Measurements from ENCODE around the gene MTUS2. TPM values are rescaled to one million over a fixed set of nuclear protein-coding genes. Genes with fewer than 3 reads are reported as not detected.
"Not testable (repeated sequence)": the region's sequence is repeated elsewhere in the genome, so short reads cannot be mapped to it uniquely, and the experiment has no call there.

Gene MTUS2
- total and polyA plus RNA-seq, 2 donors (not counting 1 experiment from before 2014, with no cell fraction given) = 0.06 TPM; not detected in 1

DNA sequence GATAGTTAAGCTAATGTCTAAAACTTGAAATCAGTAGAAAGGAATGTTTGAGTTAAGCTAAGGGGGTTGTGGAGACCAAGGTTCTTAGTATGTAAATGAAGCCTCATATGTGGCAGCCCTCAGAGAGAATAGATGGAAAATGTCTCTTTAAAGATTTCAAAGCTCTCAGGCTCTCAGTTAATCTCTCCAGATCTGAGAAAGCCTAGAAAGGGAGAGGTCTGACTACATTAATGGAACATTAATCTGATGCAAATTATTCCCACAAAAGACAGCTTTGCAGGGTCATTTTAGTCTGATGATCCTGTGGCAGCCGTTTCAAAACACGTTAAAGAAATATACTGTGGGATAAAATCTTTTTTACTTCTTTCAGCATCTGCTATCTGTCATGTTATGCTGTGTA lies 508.4 kb downstream of the MTUS2 start:
- no peak overlapping the region for H3K27ac ChIP-seq (ENCODE audit: insufficient read depth, low read length)
- no peaks in the 10 kb centered on the region for H3K79me2 ChIP-seq (ENCODE audit: control insufficient read depth, insufficient read depth, low read length)
- no peak overlapping the region for H3K9ac ChIP-seq (ENCODE audit: insufficient read depth, low read length)
- no peaks in the 10 kb centered on the region for H4K20me1 ChIP-seq (ENCODE audit: control insufficient read depth, extremely low read depth, insufficient read depth, low read length)
- no peak overlapping the region for H3K4me3 ChIP-seq (replicated peaks in 1 of 4; ENCODE audit: control extremely low read depth in 1 of 4, insufficient read depth in 1 of 4, low read depth in 3 of 4, low read length in 4 of 4)
- no peak for DNase-seq (ENCODE audit: low read depth in 2 of 2)
- no peaks in the 10 kb centered on the region for H3K9me3 ChIP-seq (ENCODE audit: control insufficient read depth, insufficient read depth, low read depth, low read length)
- no peak overlapping the region for H3K4me2 ChIP-seq (ENCODE audit: extremely low read depth, insufficient read depth, low read length)
- no peak overlapping the region for H2AFZ ChIP-seq (ENCODE audit: low read length)
- H3K4me1 ChIP-seq (ENCODE audit: control insufficient read depth, extremely low read depth, insufficient read depth, low read length) = no peaks in the 10 kb centered on the region
- TF ChIP-seq, protein P1, sequence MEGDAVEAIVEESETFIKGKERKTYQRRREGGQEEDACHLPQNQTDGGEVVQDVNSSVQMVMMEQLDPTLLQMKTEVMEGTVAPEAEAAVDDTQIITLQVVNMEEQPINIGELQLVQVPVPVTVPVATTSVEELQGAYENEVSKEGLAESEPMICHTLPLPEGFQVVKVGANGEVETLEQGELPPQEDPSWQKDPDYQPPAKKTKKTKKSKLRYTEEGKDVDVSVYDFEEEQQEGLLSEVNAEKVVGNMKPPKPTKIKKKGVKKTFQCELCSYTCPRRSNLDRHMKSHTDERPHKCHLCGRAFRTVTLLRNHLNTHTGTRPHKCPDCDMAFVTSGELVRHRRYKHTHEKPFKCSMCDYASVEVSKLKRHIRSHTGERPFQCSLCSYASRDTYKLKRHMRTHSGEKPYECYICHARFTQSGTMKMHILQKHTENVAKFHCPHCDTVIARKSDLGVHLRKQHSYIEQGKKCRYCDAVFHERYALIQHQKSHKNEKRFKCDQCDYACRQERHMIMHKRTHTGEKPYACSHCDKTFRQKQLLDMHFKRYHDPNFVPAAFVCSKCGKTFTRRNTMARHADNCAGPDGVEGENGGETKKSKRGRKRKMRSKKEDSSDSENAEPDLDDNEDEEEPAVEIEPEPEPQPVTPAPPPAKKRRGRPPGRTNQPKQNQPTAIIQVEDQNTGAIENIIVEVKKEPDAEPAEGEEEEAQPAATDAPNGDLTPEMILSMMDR (conservative IDR thresholded peaks at IDR 0.05 in 1 of 2, IDR thresholded peaks at IDR 0.05 in 1 of 2; ENCODE audit: low read depth in 1 of 2, low read length in 2 of 2) = no peak
- no peak for TF ChIP-seq EZH2 (IDR thresholded peaks at IDR 0.05; ENCODE audit: low read length, missing control alignments)
- H3K36me3 ChIP-seq (ENCODE audit: control insufficient read depth, insufficient read depth, low read length) = no peaks in the 10 kb centered on the region
- H3K27me3 ChIP-seq (ENCODE audit: control insufficient read depth, insufficient read depth, low read length) = no peaks in the 10 kb centered on the region

DNA sequence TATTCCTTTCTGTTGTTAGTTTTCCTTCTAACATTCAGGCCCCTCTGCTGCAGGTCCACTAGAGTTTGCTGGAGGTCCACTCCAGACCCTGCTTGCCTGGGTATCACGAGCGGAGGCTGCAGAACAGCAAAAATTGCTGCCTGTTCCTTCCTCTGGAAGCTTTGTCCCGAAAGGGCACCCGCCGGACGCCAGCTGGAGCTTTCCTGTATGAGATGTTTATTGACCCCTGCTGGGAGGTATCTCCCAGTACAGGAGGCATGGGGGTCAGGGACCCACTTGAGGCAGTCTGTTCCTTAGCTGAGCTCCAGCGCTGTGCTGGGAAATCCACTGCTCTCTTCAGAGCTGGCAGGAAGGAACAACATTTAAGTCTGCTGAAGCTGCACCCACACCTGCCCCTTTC lies 516.2 kb downstream of the MTUS2 start:
- Histone ChIP-seq H3K9ac (ENCODE audit: insufficient read depth, low read length) (no peak overlapping the region), H3K79me2 (ENCODE audit: control insufficient read depth, insufficient read depth, low read length) (no peaks in the 10 kb centered on the region), H3K4me1 (ENCODE audit: control insufficient read depth, extremely low read depth, insufficient read depth, low read length) (no peaks in the 10 kb centered on the region), H2AFZ (ENCODE audit: low read length) (no peak overlapping the region), H3K27me3 (ENCODE audit: control insufficient read depth, insufficient read depth, low read length) (no peaks in the 10 kb centered on the region), H3K9me3 (ENCODE audit: control insufficient read depth, insufficient read depth, low read depth, low read length) (no peaks in the 10 kb centered on the region), H3K36me3 (ENCODE audit: control insufficient read depth, insufficient read depth, low read length) (no peaks in the 10 kb centered on the region), H3K4me3 (replicated peaks in 1 of 4; ENCODE audit: control extremely low read depth in 1 of 4, insufficient read depth in 1 of 4, low read depth in 3 of 4, low read length in 4 of 4) (no peak overlapping the region), H3K4me2 (ENCODE audit: extremely low read depth, insufficient read depth, low read length) (no peak overlapping the region), H3K27ac (ENCODE audit: insufficient read depth, low read length) (no peak overlapping the region), H4K20me1 (ENCODE audit: control insufficient read depth, extremely low read depth, insufficient read depth, low read length) (no peaks in the 10 kb centered on the region)
- DNase-seq (ENCODE audit: low read depth in 2 of 2) = no peak
- TF ChIP-seq, protein P1 (conservative IDR thresholded peaks at IDR 0.05 in 1 of 2, IDR thresholded peaks at IDR 0.05 in 1 of 2; ENCODE audit: low read depth in 1 of 2, low read length in 2 of 2) = no peak
- no peak for TF ChIP-seq EZH2 (IDR thresholded peaks at IDR 0.05; ENCODE audit: low read length, missing control alignments)

DNA sequence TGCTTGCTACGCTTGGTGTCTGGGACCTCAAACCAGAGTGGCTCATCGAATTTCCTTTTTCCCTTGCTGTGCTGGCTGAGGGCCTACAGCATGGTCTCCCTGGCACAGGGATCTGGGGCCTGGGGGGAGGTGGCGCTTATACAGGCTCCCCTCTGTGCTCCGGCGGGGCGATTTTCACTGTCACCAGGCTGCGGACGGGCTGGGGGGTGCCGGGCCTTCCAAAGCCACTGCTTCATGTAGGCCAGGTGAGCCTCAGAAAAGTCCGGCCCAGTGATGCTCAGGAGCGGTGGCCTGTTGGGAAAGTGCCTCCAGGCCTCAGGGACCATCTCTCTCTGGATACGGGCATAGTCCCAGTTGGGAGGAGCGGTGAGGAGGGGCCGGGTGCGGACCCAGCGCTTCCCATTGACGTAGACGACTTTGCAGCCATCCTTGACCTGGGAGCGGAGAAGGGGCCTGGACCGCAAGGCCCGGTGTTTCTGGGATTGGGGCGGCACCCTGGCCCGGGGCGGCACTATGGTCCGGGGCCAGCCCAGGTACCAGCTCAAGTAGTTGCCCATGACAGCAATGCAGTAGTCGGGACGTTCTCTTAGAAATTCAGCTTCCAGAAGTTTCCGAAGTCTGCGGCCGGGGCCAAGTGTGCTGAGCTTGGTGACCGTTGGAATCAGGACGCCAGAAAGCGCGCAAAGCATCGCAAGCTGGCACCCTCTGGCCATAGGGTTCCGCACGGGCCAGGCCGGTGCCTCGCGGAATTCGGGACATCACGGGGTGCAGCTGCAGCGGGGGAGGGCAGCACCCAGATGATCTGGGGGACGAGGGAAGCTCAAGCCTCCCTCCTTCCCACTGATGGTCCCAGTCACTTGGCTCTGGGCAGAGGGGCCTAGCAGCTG lies 519.5 kb downstream of the MTUS2 start:
- H3K9me3 ChIP-seq (ENCODE audit: control insufficient read depth, insufficient read depth, low read depth, low read length) = no peaks in the 10 kb centered on the region
- no peak overlapping the region for H3K4me2 ChIP-seq (ENCODE audit: extremely low read depth, insufficient read depth, low read length)
- no peak for DNase-seq (ENCODE audit: low read depth in 2 of 2)

DNA sequence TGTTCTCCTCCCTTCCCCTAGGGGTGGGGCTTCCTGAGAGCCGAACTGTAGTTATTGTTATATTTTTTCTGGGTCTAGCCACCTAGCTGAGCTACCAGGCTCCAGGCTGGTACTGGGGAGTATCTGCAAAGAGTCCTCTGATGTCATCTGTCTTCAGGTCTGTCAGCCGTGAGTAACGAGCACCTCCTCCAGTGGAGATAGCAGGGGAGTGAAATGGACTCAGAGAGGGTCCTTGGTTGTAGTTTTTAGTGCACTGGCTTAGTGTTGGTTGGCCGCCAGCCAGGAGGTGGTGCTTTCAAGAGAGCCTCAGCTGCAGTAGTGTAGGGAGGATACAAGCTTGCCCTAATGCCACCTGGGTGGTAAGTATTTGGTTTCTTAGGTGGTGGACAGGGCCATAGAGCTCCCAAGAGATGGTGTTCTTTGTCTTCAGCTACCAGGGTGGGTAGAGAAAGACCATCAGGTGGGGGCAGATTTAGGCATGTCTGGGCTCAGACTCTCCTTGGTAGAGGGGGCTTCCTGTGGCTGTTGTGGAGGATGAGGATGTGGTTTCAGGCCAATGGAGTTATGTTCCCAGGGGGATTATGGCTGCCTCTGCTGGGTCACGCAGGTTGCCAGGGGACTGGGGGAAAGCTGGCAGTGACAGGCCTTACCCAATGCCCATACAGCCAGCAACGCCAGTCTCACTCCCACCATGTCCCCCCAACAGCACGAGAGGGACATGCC lies 525.9 kb downstream of the MTUS2 start:
- H2AFZ ChIP-seq (ENCODE audit: low read length); H3K4me3 ChIP-seq (replicated peaks in 1 of 4; ENCODE audit: control extremely low read depth in 1 of 4, insufficient read depth in 1 of 4, low read depth in 3 of 4, low read length in 4 of 4); H3K4me2 ChIP-seq (ENCODE audit: extremely low read depth, insufficient read depth, low read length); H3K36me3 ChIP-seq (ENCODE audit: control insufficient read depth, insufficient read depth, low read length); H3K79me2 ChIP-seq (ENCODE audit: control insufficient read depth, insufficient read depth, low read length); H3K27ac ChIP-seq (ENCODE audit: insufficient read depth, low read length); H3K27me3 ChIP-seq (ENCODE audit: control insufficient read depth, insufficient read depth, low read length); H3K9me3 ChIP-seq (ENCODE audit: control insufficient read depth, insufficient read depth, low read depth, low read length); H3K9ac ChIP-seq (ENCODE audit: insufficient read depth, low read length); H4K20me1 ChIP-seq (ENCODE audit: control insufficient read depth, extremely low read depth, insufficient read depth, low read length); H3K4me1 ChIP-seq (ENCODE audit: control insufficient read depth, extremely low read depth, insufficient read depth, low read length); DNase-seq (ENCODE audit: low read depth in 2 of 2): not testable (repeated sequence)

More for the DNA sequence above, 519.5 kb downstream of the MTUS2 start:
- Histone ChIP-seq H3K9ac (ENCODE audit: insufficient read depth, low read length) (no peak overlapping the region), H3K36me3 (ENCODE audit: control insufficient read depth, insufficient read depth, low read length) (no peaks in the 10 kb centered on the region), H2AFZ (ENCODE audit: low read length) (no peak overlapping the region), H3K4me3 (replicated peaks in 1 of 4; ENCODE audit: control extremely low read depth in 1 of 4, insufficient read depth in 1 of 4, low read depth in 3 of 4, low read length in 4 of 4) (no peak overlapping the region), H4K20me1 (ENCODE audit: control insufficient read depth, extremely low read depth, insufficient read depth, low read length) (no peaks in the 10 kb centered on the region), H3K79me2 (ENCODE audit: control insufficient read depth, insufficient read depth, low read length) (no peaks in the 10 kb centered on the region), H3K27ac (ENCODE audit: insufficient read depth, low read length) (no peak overlapping the region), H3K27me3 (ENCODE audit: control insufficient read depth, insufficient read depth, low read length) (no peaks in the 10 kb centered on the region), H3K4me1 (ENCODE audit: control insufficient read depth, extremely low read depth, insufficient read depth, low read length) (no peaks in the 10 kb centered on the region)
- no peak for TF ChIP-seq EZH2 (IDR thresholded peaks at IDR 0.05; ENCODE audit: low read length, missing control alignments)
- TF ChIP-seq, protein P1 (conservative IDR thresholded peaks at IDR 0.05 in 1 of 2, IDR thresholded peaks at IDR 0.05 in 1 of 2; ENCODE audit: low read depth in 1 of 2, low read length in 2 of 2) = no peak
